Measurements from ENCODE around the gene FAM107A. TPM values are rescaled to one million over a fixed set of nuclear protein-coding genes. Genes with fewer than 3 reads are reported as not detected.

The FAM107A gene
- polyA plus RNA-seq, 1 donor (not counting 4 experiments of a cell fraction or from before 2014, with no cell fraction given) = not detected

DNA sequence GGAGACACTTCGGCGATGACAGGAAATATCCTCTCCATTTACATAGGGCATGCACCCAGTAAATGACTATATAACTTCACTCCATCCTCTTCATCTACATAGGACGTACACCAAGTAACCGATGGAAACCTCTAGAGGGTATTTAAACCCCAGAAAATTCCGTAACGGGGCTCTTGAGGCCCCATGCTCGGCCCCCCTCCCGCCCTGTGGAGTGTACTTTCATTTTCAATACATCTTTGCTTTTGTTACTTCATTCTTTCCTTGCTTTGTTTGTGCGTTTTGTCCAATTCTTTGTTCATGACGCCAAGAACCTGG, 7.5 kb upstream of the FAM107A start:
- Histone ChIP-seq H4K20me1 (ENCODE audit: control insufficient read depth, extremely low read depth, insufficient read depth, low read length) (no peaks in the 10 kb centered on the region), H3K9ac (ENCODE audit: control insufficient read depth, extremely low read depth, insufficient read depth, low read length) (peak overlapping the region; percentile 52), H2AFZ (ENCODE audit: control insufficient read depth, low read length) (peak overlapping the region; percentile 94), H3K27ac (ENCODE audit: control insufficient read depth, insufficient read depth, low read length) (no peak overlapping the region), H3K9me1 (ENCODE audit: control insufficient read depth, extremely low read depth, insufficient read depth, low read length) (no peaks in the 10 kb centered on the region), H3K9me3 (ENCODE audit: control insufficient read depth, low read depth, low read length) (no peaks in the 10 kb centered on the region), H3K36me3 (ENCODE audit: control insufficient read depth in 2 of 2, extremely low read depth in 1 of 2, insufficient read depth in 2 of 2, low read length in 2 of 2) (no peaks in the 10 kb centered on the region), H3K27me3 (ENCODE audit: control insufficient read depth, extremely low read depth, insufficient read depth, low read length) (peaks cover 35% of the 10 kb centered on the region), H3K4me1 (ENCODE audit: control insufficient read depth, extremely low read depth, insufficient read depth, low read length) (peaks cover 10% of the 10 kb centered on the region), H3K4me2 (ENCODE audit: control insufficient read depth, extremely low read depth, insufficient read depth, low read depth, low read length) (peak overlapping the region; percentile 96), H3K4me3 (ENCODE audit: control insufficient read depth in 2 of 3, extremely low read depth in 1 of 3, insufficient read depth in 2 of 3, low read depth in 1 of 3, low read length in 3 of 3) (peak overlapping the region; percentile 19 to 79 (median 63)), H3K79me2 (ENCODE audit: control insufficient read depth, insufficient read depth, low read length) (no peaks in the 10 kb centered on the region)
- no peak for TF ChIP-seq EZH2 (IDR thresholded peaks at IDR 0.05; ENCODE audit: low read length)
- TF ChIP-seq, protein P1, sequence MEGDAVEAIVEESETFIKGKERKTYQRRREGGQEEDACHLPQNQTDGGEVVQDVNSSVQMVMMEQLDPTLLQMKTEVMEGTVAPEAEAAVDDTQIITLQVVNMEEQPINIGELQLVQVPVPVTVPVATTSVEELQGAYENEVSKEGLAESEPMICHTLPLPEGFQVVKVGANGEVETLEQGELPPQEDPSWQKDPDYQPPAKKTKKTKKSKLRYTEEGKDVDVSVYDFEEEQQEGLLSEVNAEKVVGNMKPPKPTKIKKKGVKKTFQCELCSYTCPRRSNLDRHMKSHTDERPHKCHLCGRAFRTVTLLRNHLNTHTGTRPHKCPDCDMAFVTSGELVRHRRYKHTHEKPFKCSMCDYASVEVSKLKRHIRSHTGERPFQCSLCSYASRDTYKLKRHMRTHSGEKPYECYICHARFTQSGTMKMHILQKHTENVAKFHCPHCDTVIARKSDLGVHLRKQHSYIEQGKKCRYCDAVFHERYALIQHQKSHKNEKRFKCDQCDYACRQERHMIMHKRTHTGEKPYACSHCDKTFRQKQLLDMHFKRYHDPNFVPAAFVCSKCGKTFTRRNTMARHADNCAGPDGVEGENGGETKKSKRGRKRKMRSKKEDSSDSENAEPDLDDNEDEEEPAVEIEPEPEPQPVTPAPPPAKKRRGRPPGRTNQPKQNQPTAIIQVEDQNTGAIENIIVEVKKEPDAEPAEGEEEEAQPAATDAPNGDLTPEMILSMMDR (optimal IDR thresholded peaks at IDR 0.05 in 1 of 3, IDR thresholded peaks at IDR 0.05 in 1 of 3, conservative IDR thresholded peaks at IDR 0.05 in 1 of 3; ENCODE audit: extremely low read depth in 1 of 3, insufficient read depth in 2 of 3, low read length in 3 of 3) = no peak
- no peak for DNase-seq (ENCODE audit: low read depth, low spot score)
- FAIRE-seq = peak; percentile 13
- dilution Hi-C loops (cut with MboI; ENCODE audit: extremely low pct_ligation_motif_present, low sequenced_read_pairs) = no loop called here

DNA sequence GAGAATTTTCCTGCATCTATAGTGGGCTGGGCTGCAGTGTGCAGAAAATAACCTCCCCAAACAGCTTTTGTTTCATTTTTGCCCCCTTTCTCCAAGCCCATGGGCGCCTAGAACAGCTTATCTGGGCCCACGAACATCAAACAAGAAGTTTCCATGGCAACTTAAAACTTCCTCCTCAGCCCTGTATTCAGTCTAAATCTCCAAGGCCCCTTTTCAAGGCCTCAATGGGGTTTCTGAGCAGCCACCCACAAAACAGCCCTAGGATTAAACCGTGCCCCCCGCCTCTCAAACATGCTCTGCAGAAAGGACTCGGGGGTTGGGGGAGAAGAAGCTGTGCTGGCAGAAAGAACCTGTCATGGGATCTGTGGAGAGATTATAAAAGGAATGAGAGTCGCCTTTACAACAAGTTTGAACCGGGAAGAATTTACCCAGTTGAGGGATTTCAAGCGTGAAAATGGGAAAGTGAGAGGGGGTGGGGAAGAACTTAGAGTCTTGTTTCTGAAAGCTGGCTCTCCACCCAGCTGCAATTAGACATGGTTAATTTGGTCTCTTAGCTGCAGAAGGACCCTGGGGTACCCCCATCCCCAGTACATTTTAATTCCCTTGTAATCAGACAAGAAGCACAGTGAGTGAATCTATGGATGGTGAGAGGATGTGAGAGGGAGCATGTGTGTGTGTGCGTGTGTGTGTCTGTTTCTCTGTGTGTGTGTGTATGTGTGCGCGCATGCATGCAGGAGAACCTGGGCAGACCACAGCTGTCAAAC, 4.3 kb upstream of the FAM107A start:
- Histone ChIP-seq H4K20me1 (ENCODE audit: control insufficient read depth, extremely low read depth, insufficient read depth, low read length) (no peaks in the 10 kb centered on the region), H2AFZ (ENCODE audit: control insufficient read depth, low read length) (no peak overlapping the region), H3K9me1 (ENCODE audit: control insufficient read depth, extremely low read depth, insufficient read depth, low read length) (no peaks in the 10 kb centered on the region), H3K4me2 (ENCODE audit: control insufficient read depth, extremely low read depth, insufficient read depth, low read depth, low read length) (no peak overlapping the region), H3K9me3 (ENCODE audit: control insufficient read depth, low read depth, low read length) (no peaks in the 10 kb centered on the region), H3K4me3 (ENCODE audit: control insufficient read depth in 2 of 3, extremely low read depth in 1 of 3, insufficient read depth in 2 of 3, low read depth in 1 of 3, low read length in 3 of 3) (no peak overlapping the region), H3K9ac (ENCODE audit: control insufficient read depth, extremely low read depth, insufficient read depth, low read length) (no peak overlapping the region), H3K27ac (ENCODE audit: control insufficient read depth, insufficient read depth, low read length) (no peak overlapping the region), H3K36me3 (ENCODE audit: control insufficient read depth in 2 of 2, extremely low read depth in 1 of 2, insufficient read depth in 2 of 2, low read length in 2 of 2) (no peaks in the 10 kb centered on the region), H3K79me2 (ENCODE audit: control insufficient read depth, insufficient read depth, low read length) (no peaks in the 10 kb centered on the region), H3K27me3 (ENCODE audit: control insufficient read depth, extremely low read depth, insufficient read depth, low read length) (peaks cover 36% of the 10 kb centered on the region), H3K4me1 (ENCODE audit: control insufficient read depth, extremely low read depth, insufficient read depth, low read length) (peaks cover 10% of the 10 kb centered on the region)
- FAIRE-seq (no peak), DNase-seq (ENCODE audit: low read depth, low spot score) (no peak)
- dilution Hi-C loops (cut with MboI; ENCODE audit: extremely low pct_ligation_motif_present, low sequenced_read_pairs) = no loop called here
- TF ChIP-seq EZH2 (IDR thresholded peaks at IDR 0.05; ENCODE audit: low read length) = no peak
- TF ChIP-seq, protein P1 (optimal IDR thresholded peaks at IDR 0.05 in 1 of 3, IDR thresholded peaks at IDR 0.05 in 1 of 3, conservative IDR thresholded peaks at IDR 0.05 in 1 of 3; ENCODE audit: extremely low read depth in 1 of 3, insufficient read depth in 2 of 3, low read length in 3 of 3) = no peak
